OCI-LY1 (cell line): ENCODE results near the gene WDPCP.
"Not testable (repeated sequence)": the region's sequence is repeated elsewhere in the genome, so short reads cannot be mapped to it uniquely, and the experiment has no call there.

Experiments
- H2AFZ ChIP-seq: fragments of 200-600 bp; sonication (generic), shearing (Covaris generic); 2 replicates; pipeline ENCODE4 v1.6.0; 2014; ENCODE audit warnings: antibody characterized with exemption, mild to moderate bottlenecking, low read length
- H3F3A ChIP-seq: fragments of 200-600 bp; sonication (generic), shearing (Covaris generic); 2 replicates; pipeline ENCODE4 v1.6.0; 2014; ENCODE audit warnings: mild to moderate bottlenecking, antibody characterized with exemption, low read length, moderate library complexity; ENCODE audit not compliant: insufficient read depth
- H3K27ac ChIP-seq: fragments of 200-600 bp; sonication (generic); 2 replicates; pipeline ENCODE4 v1.5.1; 2014; ENCODE audit warnings: low read length, mixed run types, mild to moderate bottlenecking, low read depth; ENCODE audit not compliant: poor library complexity, severe bottlenecking
- H3K27me3 ChIP-seq: fragments of 200-600 bp; sonication (generic); 2 replicates; pipeline ENCODE4 v1.6.0; 2014; ENCODE audit warnings: antibody characterized with exemption, mild to moderate bottlenecking, low read length, moderate library complexity; ENCODE audit not compliant: insufficient read depth
- H3K36me3 ChIP-seq: fragments of 200-600 bp; sonication (generic); 2 replicates; pipeline ENCODE4 v1.6.1; 2014; ENCODE audit warnings: mild to moderate bottlenecking, antibody characterized with exemption, low read length, moderate library complexity, mixed read lengths; ENCODE audit not compliant: insufficient read depth
- H3K4me1 ChIP-seq: fragments of 200-600 bp; sonication (generic); 2 replicates; pipeline ENCODE4 v1.5.1; 2014; ENCODE audit warnings: mild to moderate bottlenecking, low read length, moderate library complexity; ENCODE audit not compliant: insufficient read depth, severe bottlenecking
- H3K4me2 ChIP-seq: fragments of 200-600 bp; sonication (generic), shearing (Covaris generic); 2 replicates; pipeline ENCODE4 v1.6.1; 2014; ENCODE audit warnings: low read length
- H3K4me3 ChIP-seq: fragments of 200-600 bp; sonication (generic); 2 replicates; pipeline ENCODE4 v1.5.1; 2014; ENCODE audit warnings: low read length, low read depth, mild to moderate bottlenecking, mixed read lengths; ENCODE audit not compliant: poor library complexity, severe bottlenecking
- H3K79me2 ChIP-seq: fragments of 200-600 bp; shearing (Covaris generic); 2 replicates; pipeline ENCODE4 v1.6.1; 2016; ENCODE audit warnings: mixed run types, low read length, mixed read lengths; ENCODE audit not compliant: insufficient read depth
- H3K9ac ChIP-seq: fragments of 200-600 bp; sonication (generic), shearing (Covaris generic); 2 replicates; pipeline ENCODE4 v1.6.1; 2014; ENCODE audit warnings: mild to moderate bottlenecking, low read length, mixed read lengths
- H3K9me2 ChIP-seq: fragments of 200-600 bp; sonication (generic), shearing (Covaris generic); 2 replicates; pipeline ENCODE4 v1.6.1; 2014; ENCODE audit warnings: low read depth, mild to moderate bottlenecking, low read length, mixed read lengths
- H3K9me3 ChIP-seq: fragments of 200-600 bp; shearing (Covaris generic); 2 replicates; pipeline ENCODE4 v1.6.1; 2014; ENCODE audit warnings: low read length, mixed read lengths
- H4K20me1 ChIP-seq: fragments of 200-600 bp; sonication (generic), shearing (Covaris generic); 2 replicates; pipeline ENCODE4 v1.6.0; 2016; ENCODE audit warnings: mild to moderate bottlenecking, low read length; ENCODE audit not compliant: insufficient read depth
- CTCF ChIP-seq: fragments of 200-600 bp; sonication (generic), shearing (Covaris generic); IDR thresholded peaks from 2 replicates; pipeline ENCODE4 v1.5.1; 2017; ENCODE audit warnings: mild to moderate bottlenecking, antibody characterized with exemption, low read length, moderate library complexity, mixed read lengths
- EZH2 ChIP-seq: fragments of 200-600 bp; sonication (generic), shearing (Covaris generic); IDR thresholded peaks from 2 replicates; pipeline ENCODE4 v1.8.0; 2017; ENCODE audit warnings: borderline replicate concordance, mixed run types, mild to moderate bottlenecking, antibody characterized with exemption, low read length, moderate library complexity, mixed read lengths

WDPCP gene

GRCh38 chr2:63614448-63614968 is 26.2 kb upstream of the WDPCP start:
- no peak overlapping the region for H3K4me2 ChIP-seq
- TF ChIP-seq CTCF: no peak
- TF ChIP-seq EZH2: no peak
- H4K20me1 ChIP-seq: no peaks in the 10 kb centered on the region
- no peak overlapping the region for H3K4me3 ChIP-seq
- H3K4me1 ChIP-seq: no peaks in the 10 kb centered on the region
- no peak overlapping the region for H3K27ac ChIP-seq
- H3K79me2 ChIP-seq: no peaks in the 10 kb centered on the region
- H3K9ac ChIP-seq: no peak overlapping the region
- no peaks in the 10 kb centered on the region for H3K9me2 ChIP-seq
- no peaks in the 10 kb centered on the region for H3K9me3 ChIP-seq
- no peak overlapping the region for H2AFZ ChIP-seq
- H3K27me3 ChIP-seq: no peaks in the 10 kb centered on the region
- H3F3A ChIP-seq: no peaks in the 10 kb centered on the region
- H3K36me3 ChIP-seq: no peaks in the 10 kb centered on the region

GRCh38 chr2:63613391-63613901 is 25.2 kb upstream of the WDPCP start:
- H3K27me3 ChIP-seq: no peaks in the 10 kb centered on the region
- H3F3A ChIP-seq: no peaks in the 10 kb centered on the region
- TF ChIP-seq CTCF (no peak), EZH2 (no peak)
- no peaks in the 10 kb centered on the region for H3K9me2 ChIP-seq
- no peaks in the 10 kb centered on the region for H3K79me2 ChIP-seq
- H3K4me1 ChIP-seq: no peaks in the 10 kb centered on the region
- no peak overlapping the region for H3K9ac ChIP-seq
- H3K4me2 ChIP-seq: no peak overlapping the region
- H2AFZ ChIP-seq: no peak overlapping the region
- 0 out of 2 replicates have a peak, but pooled peaks cover under 1% of the 10 kb centered on the region for H3K36me3 ChIP-seq
- H4K20me1 ChIP-seq: no peaks in the 10 kb centered on the region
- H3K27ac ChIP-seq: no peak overlapping the region
- H3K4me3 ChIP-seq: no peak overlapping the region
- no peaks in the 10 kb centered on the region for H3K9me3 ChIP-seq

- Histone ChIP-seq H3K9me3 (no peaks in the 10 kb centered on the region), H3K79me2 (no peaks in the 10 kb centered on the region), H3K36me3 (peaks cover 27% of the 10 kb centered on the region), H3K9me2 (no peaks in the 10 kb centered on the region), H3K4me1 (no peaks in the 10 kb centered on the region), H3K27me3 (no peaks in the 10 kb centered on the region), H3K9ac (no peak overlapping the region), H4K20me1 (no peaks in the 10 kb centered on the region), H3K4me2 (no peak overlapping the region), H3K27ac (no peak overlapping the region), H2AFZ (no peak overlapping the region), H3K4me3 (no peak overlapping the region), H3F3A (0 out of 2 replicates have a peak, but pooled peaks cover 8% of the 10 kb centered on the region)
- no peak for TF ChIP-seq CTCF
- no peak for TF ChIP-seq EZH2
These were observed 22.2 kb upstream of the WDPCP start for GRCh38 chr2:63610525-63610924.

- not testable (repeated sequence) for H3K27ac ChIP-seq, H3K4me3 ChIP-seq, H3K4me2 ChIP-seq, H3K9ac ChIP-seq, H3K9me3 ChIP-seq, H3F3A ChIP-seq, H2AFZ ChIP-seq, H3K27me3 ChIP-seq, H3K4me1 ChIP-seq, H4K20me1 ChIP-seq, H3K9me2 ChIP-seq, H3K79me2 ChIP-seq
- H3K36me3 ChIP-seq: peaks cover 43% of the 10 kb centered on the region
These were observed 20.6 kb upstream of the WDPCP start for GRCh38 chr2:63608865-63609264.
